Measurements from ENCODE around the gene G2E3. TPM values are rescaled to one million over a fixed set of nuclear protein-coding genes. Genes with fewer than 3 reads are reported as not detected.

G2E3 gene, protein sequence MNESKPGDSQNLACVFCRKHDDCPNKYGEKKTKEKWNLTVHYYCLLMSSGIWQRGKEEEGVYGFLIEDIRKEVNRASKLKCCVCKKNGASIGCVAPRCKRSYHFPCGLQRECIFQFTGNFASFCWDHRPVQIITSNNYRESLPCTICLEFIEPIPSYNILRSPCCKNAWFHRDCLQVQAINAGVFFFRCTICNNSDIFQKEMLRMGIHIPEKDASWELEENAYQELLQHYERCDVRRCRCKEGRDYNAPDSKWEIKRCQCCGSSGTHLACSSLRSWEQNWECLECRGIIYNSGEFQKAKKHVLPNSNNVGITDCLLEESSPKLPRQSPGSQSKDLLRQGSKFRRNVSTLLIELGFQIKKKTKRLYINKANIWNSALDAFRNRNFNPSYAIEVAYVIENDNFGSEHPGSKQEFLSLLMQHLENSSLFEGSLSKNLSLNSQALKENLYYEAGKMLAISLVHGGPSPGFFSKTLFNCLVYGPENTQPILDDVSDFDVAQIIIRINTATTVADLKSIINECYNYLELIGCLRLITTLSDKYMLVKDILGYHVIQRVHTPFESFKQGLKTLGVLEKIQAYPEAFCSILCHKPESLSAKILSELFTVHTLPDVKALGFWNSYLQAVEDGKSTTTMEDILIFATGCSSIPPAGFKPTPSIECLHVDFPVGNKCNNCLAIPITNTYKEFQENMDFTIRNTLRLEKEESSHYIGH
- 46.5 and 47.3 TPM in 2 replicates for total RNA-seq
- long read RNA-seq, full-length matches to known transcripts, result 35 of 118 reads
- long read RNA-seq, partial matches to known transcripts, result 49 of 118 reads
- long read RNA-seq, other reads (novel, unspliced or antisense), result 34 of 118 reads

DNA sequence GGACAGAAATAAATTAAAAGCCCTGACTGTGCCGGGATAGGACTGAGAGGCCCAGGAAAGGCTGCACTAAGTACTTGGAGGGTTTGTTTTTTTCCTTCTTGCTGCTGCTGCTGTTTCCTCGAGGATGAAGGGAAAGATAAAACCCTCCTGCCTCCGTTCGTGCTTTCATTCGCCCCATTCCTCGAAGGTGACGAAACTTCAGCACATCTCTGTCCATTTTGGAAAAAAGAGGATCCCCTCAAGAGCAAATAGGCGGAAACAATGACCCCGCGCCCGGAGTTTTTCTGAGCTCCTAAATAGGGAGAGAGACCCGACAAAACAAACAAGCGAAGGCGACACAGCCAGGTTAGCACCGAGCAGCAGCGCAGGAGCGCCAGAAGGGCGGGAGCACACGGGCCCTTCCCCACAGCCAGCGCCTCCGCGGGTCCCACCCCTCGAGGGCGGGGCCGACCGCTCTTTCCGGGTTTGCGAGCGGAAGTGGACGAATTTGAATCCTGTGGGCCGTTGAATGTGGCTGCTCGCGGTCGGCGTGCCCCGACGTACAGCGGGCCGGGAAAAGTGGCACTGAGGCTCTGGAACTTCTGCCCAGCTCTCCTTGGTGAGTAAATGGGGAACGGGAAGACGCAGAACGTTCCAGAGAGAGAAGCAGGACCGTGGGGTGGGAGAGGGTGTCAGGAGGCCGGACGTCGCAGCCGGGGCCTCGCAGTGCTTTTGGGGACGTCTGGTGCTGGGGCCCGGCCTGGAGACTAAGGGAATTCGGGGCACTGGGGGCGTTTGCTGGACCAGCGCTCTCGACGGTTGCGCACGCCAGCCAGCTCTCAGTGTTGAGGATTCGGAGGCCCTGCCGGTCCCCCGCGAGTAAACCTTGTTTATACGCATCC, at the start of gene G2E3:
TSS of gene G2E3 (plus strand) at position 484 of the 881 bp plus-strand sequence. CDS start 21,922 bp downstream, outside the sequence.
- DNase-seq (ENCODE audit: low read depth, low spot score), result peak; percentile 76
- Mint-ChIP-seq H3K4me3 (peak within 1 kb of the TSS; percentile 100), H3K4me1 (peaks cover 32% of the 10 kb centered on the region), H3K36me3 (ENCODE audit: low read depth) (peaks cover 9% of the 10 kb centered on the region), H3K27ac (ENCODE audit: unreplicated experiment) (peak within 1 kb of the TSS; percentile 100), H3K27me3 (ENCODE audit: low read depth) (no peaks in the 10 kb centered on the region), H3K9me3 (no peaks in the 10 kb centered on the region)
- TF ChIP-seq, protein P1, sequence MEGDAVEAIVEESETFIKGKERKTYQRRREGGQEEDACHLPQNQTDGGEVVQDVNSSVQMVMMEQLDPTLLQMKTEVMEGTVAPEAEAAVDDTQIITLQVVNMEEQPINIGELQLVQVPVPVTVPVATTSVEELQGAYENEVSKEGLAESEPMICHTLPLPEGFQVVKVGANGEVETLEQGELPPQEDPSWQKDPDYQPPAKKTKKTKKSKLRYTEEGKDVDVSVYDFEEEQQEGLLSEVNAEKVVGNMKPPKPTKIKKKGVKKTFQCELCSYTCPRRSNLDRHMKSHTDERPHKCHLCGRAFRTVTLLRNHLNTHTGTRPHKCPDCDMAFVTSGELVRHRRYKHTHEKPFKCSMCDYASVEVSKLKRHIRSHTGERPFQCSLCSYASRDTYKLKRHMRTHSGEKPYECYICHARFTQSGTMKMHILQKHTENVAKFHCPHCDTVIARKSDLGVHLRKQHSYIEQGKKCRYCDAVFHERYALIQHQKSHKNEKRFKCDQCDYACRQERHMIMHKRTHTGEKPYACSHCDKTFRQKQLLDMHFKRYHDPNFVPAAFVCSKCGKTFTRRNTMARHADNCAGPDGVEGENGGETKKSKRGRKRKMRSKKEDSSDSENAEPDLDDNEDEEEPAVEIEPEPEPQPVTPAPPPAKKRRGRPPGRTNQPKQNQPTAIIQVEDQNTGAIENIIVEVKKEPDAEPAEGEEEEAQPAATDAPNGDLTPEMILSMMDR (conservative IDR thresholded peaks at IDR 0.05), result no peak

DNA sequence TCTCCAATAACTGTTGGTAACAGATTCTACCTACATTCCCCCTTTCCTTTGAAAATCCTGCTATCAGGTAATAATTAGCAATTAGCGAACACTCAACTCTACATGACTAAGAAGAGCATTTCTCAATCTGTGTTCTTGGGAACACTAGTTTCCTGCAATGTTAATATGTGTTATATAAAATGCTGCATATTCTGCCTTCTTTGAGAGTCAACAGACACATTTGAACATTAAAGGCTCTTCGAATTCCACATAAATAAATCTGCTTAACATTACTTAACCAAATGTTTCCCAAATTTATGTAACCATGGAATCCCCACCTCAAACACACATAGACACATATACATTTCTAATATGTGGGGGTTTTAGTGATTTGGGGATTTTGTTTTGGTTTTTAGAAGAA, 41.2 kb upstream of the G2E3 start:
- TF ChIP-seq, protein P1 (conservative IDR thresholded peaks at IDR 0.05), result no peak
- Mint-ChIP-seq H3K27me3 (ENCODE audit: low read depth) (no peaks in the 10 kb centered on the region), H3K4me1 (no peaks in the 10 kb centered on the region), H3K4me3 (no peak overlapping the region), H3K27ac (ENCODE audit: unreplicated experiment) (no peak overlapping the region), H3K9me3 (peaks cover 3% of the 10 kb centered on the region), H3K36me3 (ENCODE audit: low read depth) (no peaks in the 10 kb centered on the region)
- DNase-seq (ENCODE audit: low read depth, low spot score), result no peak

DNA sequence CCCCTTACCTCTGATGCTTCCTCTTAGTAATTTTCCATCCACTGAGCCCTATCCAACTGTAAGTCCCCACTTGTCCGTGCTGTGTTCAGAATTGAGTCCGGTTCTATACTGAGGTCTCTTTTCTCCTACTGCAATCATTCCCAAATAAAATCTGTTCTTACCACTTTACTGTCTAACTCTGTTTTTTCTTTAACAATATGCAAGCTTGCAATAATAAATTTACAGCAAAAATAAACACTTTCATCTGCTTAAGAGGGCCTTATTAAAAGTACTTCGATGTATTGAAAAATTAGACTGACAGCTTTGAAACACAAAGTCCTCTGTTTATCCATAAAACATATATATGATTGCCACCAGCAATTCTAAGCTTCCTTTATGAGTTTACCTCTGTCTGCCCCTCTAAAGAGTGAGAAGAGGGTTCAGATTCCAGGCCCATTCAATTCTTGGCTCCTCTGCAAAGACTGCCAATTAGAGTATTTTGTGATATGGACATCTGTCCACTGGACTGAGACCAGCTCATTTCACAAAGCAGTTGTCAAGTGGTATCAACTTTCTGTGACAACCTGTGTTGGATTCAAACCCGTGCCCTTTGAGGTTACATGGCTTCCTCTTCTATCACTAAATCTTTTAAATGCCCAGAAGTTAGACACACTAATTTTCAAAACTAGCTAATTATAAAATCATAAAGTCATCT, 39.9 kb upstream of the G2E3 start:
- Mint-ChIP-seq H3K4me3 (no peak overlapping the region), H3K4me1 (no peaks in the 10 kb centered on the region), H3K36me3 (ENCODE audit: low read depth) (no peaks in the 10 kb centered on the region), H3K27ac (ENCODE audit: unreplicated experiment) (no peak overlapping the region), H3K27me3 (ENCODE audit: low read depth) (no peaks in the 10 kb centered on the region), H3K9me3 (peaks cover 1% of the 10 kb centered on the region)
- TF ChIP-seq, protein P1 (conservative IDR thresholded peaks at IDR 0.05), result no peak
- no peak for DNase-seq (ENCODE audit: low read depth, low spot score)

DNA sequence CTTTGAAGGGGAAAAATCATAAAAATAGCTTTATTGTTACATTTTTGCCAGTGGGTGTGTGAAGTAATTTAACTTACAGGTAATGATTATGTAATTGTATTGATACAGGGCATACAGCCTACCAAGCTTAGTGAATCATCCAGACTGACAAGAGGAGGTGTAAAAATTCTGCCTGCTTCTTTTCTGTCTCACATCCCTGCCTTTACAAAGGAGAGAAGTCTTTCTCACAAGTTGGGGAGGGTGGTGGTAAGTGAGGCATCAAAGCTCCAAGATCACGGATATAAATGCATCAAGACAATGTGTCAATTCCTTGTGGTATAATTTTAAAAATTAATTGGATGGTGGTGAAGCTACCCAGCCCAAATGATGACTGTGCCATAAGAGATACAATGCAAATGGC, 39.0 kb upstream of the G2E3 start:
- H3K4me3 Mint-ChIP-seq, result no peak overlapping the region
- DNase-seq (ENCODE audit: low read depth, low spot score), result no peak
- no peaks in the 10 kb centered on the region for H3K27me3 Mint-ChIP-seq (ENCODE audit: low read depth)
- no peaks in the 10 kb centered on the region for H3K4me1 Mint-ChIP-seq
- no peaks in the 10 kb centered on the region for H3K36me3 Mint-ChIP-seq (ENCODE audit: low read depth)
- no peak overlapping the region for H3K27ac Mint-ChIP-seq (ENCODE audit: unreplicated experiment)
- TF ChIP-seq, protein P1 (conservative IDR thresholded peaks at IDR 0.05), result no peak
- H3K9me3 Mint-ChIP-seq, result no peaks in the 10 kb centered on the region

All from neural crest cell (in vitro differentiated cells).